ENCODE data around the gene LMF1.

Gene LMF1

DNA sequence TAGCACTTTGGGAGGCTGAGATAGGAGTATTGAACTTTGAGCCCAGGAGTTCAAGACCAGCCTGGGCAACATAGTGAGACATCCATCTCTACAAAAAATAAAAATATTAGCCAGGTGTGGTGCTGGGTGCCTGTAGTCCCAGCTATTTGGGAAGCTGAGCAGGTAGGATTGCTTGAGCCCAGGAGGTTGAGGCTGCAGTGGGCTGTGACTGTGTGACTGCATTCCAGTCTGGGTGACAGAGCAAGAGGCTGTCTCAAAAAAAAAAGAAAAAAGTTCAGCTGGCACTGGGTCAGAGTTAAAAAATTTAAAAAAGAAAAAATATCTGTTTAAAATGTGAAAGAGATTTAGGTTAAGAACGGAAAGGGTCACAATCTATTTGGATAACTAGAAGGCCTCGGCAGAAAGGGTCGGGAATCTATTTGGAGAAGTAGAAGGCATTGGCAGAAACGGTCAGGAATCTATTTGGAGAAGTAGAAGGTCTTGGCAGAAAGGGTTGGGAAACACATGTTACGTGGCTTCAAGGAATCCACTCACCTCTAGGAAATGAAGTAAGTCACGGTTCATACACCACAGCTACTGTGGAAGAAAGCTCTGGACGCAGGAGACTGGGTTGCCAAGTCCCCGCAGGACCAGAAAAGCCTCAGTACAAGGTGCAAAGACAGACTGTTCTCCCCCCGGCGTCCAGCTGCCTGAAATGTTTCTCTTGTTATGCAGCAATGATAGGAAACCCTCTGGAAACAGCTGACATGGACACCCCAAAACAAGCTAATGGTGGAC, 25.3 kb downstream of the LMF1 start:
- DNase-seq, result no peak

DNA sequence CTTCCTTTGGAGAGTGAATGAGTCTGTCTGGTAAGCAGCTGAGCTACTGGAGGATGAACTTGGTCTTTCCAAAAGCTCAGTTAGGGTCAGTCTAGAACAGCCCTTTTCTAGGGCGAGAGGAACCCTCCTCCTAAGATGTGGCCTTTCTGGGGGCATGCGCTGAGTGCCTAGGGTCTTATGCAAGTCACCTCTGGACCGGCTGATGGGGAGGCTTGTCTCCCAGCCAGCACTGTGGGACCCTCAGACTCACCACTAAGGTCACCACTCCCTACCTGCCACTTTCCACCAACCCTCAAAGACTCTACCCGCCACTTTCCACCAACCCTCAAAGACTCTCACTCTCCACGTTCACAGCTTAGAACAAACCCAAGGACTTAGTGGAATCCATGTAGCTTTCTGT, 26.8 kb downstream of the LMF1 start:
- DNase-seq, result no peak

DNA sequence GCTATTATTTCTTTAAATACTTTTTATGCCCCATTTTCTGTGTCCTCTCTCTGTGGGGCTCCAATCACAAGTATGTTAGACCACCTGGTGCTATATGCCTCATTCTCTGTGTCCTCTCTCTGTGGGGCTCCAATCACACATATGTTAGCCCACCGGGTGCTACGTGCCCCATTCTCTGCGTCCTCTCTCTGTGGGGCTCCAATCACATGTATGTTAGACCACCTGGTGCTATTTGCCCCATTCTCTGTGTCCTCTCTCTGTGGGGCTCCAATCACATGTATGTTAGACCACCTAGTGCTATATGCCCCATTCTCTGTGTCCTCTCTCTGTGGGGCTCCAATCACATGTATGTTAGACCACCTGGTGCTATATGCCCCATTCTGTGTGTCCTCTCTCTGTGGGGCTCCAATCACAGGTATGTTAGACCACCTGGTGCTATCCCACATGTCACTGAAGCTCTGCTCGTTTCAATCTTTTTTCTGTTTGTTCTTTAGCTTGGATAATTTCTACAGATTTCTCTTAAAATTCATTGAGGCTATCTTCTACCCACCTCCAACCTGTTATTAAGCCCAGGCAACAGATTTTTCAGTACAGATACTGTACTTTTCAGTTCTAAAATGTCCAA, 28.2 kb downstream of the LMF1 start:
- no peak for DNase-seq

DNA sequence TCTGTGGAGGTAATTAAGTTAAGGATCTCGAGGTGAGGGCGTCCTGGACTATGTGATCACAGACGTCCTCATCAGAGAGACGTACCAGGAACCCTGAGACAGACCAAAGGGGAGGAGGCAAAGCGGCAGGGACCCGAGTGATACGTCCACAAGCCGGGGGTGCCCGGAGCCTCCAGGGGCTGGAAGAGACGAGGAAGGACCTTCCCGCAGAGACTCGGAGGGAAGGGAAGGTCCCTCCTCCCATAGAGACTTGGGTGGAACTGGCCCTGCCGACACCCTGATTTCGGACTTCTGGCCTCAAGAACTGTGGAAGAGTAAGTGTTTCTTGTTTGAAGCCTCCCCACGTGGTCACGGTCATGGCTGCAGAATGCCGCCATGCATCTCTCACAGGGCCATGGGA, 30.8 kb downstream of the LMF1 start:
- DNase-seq, result no peak

DNA sequence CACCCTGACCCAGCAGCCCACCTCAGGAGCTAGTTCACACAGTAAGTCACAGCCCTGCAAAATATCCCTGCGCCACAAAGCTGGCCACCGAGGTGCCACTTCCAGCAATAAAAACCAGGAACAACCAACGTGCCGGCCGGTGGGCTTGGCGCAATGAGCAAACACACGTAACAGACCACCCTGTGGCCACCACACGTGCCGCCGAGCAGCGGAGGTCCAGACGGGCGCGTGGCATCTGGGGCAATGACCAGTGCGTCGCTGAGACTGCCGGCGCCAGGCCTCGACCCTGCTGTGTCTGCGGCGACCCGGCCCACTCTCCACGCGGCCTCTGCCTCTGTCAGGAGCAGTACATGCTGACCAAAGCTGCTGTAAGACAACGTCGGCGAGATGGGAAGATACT, 31.5 kb downstream of the LMF1 start:
- no peak for DNase-seq

DNA sequence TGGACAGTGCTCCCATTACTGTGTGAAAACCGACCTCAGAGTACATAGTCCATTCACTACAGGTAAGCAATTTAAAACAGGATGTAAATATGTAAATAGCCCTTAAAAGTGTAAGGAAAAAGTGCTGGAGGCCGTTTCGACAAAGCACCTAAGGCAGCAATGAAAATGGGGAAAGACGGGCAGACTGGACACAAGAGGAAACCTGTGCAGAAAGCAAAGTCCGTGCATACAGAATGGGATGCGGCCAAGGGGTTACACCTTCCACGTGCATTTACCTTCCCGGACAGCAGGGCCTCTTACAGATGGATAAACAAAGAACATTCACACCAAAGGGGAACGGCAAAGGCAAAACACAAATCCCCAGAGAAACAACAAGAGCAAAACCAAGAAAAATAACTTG, 32.0 kb downstream of the LMF1 start:
- DNase-seq, result no peak

DNA sequence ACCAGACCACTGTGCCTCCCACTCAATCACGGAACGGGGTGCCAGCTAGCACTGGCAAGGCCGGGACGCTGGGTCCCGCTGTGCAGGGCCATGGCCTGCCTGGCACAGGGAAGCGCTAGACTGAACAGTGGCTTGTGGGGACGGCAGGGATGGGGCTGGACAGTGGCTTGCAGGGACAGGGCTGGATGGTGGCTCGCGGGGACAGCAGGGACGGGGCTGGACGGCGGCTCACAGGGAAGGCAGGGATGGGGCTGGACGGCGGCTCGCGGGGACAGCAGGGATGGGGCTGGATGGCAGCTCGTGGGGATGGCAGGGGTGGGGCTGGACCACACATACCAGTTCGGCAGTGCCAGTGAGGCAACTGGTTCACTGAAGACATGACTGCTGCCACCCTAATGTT, 32.6 kb downstream of the LMF1 start:
- DNase-seq, result no peak

DNA sequence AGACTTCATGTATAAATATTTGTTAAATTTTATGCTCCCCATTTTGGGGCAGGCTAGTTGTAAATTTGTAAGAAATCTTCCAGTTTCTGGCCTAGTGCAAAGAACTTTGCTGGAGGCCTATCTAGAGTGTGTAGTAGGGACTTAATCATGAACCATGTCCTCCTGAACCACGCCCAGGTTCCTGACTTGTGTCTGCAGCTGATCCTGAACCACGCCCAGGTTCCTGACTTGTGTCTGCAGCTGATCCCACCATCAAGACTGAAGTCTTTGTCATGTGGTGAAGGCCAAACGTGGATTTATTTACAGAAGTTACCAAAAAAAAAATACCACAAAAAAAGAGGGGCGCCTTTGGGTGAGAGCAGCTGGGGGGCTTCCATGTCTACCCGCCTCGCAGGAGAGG, 33.1 kb downstream of the LMF1 start:
- no peak for DNase-seq

DNA sequence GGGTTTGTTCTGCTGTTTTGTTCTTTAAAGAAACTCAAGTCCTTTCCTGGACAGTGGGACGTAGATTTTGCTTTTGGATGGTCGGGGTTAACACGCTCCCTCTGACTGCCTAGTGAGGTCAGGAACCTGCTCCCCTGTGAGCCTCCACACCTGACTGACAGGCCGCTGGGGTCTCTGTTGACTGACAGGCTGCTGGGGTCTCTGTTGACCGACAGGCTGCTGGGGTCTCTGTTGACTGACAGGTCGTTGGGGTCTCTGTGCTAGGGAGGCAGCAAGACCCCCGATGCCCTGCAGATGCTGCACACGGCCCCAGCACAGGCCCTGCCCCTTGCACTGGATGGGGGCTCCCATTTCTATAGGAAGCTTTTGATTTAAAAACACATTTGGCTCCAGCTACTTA, 33.5 kb downstream of the LMF1 start:
- no peak for DNase-seq

DNA sequence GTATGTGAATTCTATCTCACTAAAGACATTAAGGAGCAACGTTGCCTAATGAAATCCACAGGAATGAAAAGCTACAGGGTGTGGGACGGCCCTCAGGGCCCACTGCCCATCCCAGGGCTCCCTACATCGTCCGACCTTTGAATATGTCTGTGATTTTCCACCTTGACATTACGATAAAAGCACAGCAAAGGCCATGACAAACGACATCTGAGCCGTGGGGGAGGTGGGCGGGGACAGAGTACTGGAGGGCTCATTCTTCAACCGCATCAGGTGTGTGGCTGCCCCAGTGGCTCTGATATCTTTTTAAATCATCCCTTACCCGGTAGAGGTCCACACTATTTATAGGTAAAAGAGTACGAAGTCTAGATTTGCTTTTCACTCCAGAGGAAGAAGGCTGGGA, 35.1 kb downstream of the LMF1 start:
- no peak for DNase-seq

DNA sequence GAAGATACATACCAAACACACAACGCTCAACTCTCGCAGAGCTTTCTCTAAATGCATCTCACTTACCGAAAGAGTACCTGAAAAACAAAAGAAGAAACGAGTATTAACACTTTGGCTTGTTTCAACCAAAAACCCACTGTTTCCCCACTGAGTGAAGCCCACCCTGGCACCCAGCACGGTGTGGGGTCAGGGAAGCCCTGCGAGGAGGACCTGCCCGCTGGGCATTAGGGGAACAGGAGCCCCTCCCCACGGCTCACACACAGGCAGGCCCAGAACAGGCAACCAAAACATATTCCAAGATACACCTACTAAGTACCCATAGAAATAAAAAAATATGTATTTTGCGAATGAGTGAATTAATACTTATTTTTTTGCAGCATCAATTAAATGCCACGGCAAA, 36.6 kb downstream of the LMF1 start:
- no peak for DNase-seq

DNA sequence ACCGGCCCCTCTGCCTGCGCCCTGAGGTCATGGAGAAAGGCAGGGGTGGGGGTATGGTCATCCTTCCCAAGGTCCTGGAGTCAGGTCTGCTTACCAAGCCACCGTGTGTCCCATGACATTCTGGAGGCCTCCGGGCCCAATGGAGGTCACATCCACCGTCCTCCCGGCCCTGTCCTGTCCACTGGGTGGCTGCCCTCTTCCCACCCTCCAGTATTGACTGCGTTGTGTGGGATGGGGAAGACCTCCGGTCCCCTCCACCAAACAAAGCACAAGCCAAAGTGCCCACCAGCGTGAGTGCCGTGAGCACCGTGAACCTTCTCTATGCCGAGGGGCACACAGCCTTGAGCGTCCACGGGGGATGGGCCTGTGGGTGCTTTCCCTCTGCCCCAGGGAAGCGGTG, 37.2 kb downstream of the LMF1 start:
- no peak for DNase-seq

DNA sequence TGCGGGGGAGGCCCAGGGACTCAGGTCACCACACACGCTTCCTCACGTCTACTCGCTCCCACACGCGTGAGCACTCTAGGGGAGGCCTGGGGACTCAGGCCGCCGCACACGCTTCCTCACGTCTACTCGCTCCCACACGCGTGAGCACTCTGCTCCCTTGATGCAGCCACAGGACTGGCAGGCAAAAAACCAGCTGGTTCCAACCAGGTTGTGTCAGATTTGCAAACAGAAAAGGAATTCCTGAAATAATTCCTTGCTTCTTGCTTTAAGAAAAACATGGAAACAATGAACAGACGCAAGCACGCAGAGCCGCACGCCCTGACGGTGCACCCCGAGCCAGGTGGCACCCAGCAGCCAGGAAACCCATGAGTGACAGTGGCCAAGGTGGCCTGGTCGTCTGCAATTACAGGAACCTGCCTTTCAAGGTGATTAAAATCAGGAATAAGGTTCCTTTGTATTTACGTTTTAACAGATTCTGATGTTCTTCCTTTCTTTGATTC, 37.9 kb downstream of the LMF1 start:
- DNase-seq, result no peak

DNA sequence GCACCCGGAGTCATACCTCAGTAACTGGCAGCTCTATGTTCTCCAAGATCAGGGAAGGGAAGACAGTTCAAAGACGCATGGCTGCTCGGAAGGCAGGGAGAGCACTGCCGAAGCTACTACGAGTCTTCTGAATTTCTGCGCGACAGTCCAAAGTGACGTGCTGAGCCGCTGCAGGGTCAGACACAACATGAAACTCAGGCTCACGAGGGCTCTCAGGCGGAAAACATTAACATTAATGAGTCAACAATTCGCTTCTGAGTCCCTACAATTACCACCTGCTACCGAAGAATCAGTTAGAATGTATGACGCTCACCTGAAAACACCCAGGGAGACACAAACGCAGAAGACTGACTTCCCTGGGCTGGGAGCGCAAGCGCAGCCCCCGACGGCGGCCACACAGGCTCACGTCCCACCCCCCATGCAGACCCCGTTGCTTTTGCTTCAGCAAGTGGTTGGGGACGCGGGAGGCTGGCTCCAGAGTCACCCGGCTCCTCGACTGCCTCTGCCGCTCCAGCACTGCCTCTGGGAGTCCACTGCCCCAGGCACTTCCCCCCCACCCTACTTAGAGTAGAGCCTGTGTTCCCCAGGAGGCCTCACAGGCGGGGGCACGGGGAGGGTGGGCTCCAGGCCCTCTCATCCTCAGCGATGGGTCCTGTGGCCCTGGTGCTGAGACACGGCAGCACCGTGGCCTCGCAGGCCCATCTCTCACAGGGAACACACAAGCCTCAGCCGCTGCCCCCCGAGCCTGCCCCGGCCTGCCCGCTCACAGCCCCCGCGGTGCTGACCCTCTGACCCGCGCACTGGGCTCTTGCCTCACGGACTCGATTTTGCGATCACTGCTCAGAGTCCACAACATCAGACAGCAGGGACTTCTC, 38.9 kb downstream of the LMF1 start:
- DNase-seq, result peak; percentile 29

DNA sequence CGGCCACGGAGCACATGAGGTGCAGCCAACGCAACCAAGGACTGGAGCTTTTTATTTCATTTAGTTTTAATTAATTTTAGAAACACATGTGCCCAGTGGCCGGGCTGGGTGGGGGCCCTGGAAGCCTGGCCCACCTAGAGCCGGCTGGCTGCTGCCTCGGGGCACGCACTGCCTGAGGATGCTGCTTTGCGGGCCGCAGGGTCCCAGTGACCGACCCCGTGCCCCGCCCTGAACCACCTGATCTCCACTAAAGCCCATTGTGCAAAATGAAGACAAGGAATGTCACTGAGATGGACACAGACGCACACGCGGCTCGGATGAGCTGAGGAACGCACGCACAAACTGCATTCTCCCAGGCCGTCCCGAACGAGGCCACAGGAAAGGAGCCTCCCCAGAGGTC, 39.6 kb downstream of the LMF1 start:
- DNase-seq, result no peak

DNA sequence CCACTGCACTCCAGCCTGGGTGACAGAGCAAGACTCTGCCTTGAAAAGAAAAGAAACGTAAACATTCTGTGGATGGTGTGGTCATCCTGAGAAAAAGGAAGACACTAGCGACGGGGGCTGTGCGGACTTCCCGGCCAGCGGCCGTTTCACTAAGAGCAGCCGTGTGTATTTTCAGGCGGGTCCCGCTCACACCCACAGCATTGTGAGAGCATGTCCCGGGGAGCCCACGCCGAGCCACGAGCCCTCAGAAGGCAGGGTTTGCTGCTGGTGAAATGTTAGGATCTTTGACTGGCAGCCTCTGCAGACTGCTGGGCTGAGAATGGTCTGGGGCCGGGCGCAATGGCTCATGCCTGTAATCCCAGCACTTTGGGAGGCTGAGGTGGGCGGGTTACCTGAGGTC, 40.3 kb downstream of the LMF1 start:
- DNase-seq, result no peak

DNA sequence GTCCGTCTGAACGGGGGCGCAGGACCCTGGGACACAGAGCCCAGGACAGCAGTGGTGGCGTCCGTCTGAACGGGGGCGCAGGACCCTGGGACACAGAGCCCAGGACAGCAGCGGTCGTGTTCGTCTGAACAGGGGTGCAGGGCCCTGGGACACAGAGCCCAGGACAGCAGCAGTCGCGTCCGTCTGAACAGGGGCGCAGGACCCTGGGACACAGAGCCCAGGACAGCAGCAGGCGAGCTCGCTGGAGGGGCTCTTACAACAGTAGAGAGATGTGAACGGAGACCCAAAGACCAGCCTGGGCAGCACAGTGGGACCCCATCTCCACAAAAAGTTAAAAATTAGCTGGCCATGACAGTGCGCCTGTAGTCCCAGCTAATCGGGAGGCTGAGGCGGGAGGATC, 40.7 kb downstream of the LMF1 start:
- no peak for DNase-seq

DNA sequence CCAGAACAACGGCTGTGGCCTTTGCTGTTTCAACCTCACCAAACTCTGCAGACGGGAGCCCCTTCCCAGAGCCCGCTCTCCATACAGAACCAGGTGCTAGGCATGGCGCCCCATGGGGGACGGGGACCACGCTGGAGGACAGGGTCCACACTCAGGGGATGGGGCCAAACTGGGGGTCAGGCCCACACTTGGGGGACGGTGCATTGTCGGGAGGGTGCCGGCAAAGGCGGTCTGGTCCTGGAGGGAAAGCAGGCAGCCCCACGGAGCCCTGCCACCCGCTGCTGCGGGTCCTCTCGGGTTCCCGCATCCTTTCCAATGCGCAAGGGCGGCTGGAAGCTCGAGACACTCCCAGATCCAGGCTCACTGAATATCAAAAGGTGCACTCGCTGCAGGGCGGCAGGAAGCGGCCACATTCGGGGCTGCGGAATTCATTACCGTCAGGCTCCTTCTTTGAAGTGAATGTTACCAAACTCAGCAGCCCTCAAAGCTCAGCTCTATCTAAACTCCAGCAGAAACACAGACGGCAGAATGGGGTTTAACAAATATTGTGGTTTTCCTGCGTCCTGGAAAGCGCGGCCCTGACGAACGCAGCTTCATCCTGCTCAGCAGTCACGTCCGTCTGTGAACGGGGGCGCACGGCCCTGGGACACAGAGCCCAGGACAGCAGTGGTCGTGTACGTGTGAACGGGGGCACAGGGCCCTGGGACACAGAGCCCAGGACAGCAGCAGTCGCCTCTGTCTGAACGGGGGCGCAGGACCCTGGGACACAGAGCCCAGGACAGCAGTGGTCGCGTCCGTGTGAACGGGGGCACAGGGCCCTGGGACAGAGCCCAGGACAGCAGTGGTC, 41.3 kb downstream of the LMF1 start:
- no peak for DNase-seq

DNA sequence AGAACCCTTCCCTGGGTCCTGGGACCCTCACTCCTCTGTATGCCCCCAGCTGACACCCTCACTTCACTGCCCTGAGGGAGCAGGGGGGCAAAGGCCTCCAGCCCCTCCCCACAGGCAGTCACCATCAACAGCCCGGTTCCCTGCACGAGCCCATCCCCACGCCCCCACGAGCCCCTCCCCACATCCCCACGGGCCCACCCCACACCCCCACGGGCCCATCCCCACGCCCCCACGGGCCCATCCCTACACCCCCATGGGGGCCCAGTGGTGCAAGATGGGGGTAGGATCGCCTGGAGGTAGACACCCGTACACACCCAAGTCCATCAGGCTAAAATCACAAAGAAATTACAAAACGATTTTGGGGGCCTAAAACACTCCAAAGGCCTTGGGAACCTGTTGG, 42.3 kb downstream of the LMF1 start:
- no peak for DNase-seq

DNA sequence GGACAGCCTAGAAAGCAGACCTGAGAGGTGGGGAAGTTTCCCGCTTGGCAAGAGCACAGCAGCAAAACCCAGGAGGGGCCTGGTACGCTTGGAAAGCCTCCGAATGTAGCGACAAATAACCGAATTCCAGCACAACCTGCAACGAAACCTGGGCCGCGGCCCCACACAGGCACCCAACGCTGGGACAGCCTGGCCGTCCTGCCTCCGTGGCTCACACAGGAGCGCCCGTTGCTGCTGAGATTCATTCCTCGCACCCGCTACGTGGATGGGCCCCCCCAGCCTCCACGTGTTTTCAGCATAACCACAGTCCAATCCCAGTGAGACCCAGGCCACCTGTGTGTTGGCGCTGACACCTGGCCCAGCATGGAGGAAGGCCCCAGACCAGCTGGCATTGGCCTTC, 42.9 kb downstream of the LMF1 start:
- no peak for DNase-seq

DNA sequence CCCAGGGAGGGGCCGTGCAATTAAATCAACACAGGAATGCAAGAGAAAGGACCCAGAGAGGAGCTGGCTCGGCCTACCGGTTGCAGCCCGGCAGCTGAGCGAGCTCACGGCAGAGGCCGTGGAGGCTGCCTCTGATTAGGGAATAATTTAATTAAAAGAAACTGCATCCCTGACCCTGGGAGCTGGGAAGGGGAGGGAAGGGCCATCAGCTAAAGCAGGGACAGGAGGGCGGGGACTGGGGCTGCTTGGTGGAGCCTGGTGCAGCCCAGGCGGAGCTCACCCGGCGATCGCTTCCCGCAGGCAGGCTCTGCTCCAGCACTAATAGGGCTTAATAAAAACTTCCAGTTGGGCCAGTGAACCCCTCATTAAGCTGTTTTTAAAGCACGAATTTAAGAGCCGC, 43.4 kb downstream of the LMF1 start:
- DNase-seq, result no peak

DNA sequence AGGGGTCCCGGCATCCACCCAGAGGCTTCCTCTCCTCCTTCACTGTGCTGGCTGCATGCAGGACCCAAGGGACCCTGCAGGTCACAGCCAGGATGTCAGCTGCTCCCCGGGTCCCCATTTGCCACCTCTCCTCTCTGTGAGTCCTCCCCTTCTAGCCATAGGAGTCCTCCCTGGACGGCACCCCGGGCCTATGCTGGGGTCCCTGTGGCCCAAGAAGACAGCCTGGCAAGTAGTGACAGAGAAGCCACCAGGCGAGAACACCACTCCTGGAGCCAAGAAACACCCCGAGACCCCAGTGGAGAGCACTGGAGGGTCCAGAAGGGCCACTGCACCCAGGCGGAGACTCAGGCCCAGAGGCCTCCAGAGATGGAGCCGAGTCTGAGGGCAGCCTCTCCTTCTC, 44.1 kb downstream of the LMF1 start:
- no peak for DNase-seq

DNA sequence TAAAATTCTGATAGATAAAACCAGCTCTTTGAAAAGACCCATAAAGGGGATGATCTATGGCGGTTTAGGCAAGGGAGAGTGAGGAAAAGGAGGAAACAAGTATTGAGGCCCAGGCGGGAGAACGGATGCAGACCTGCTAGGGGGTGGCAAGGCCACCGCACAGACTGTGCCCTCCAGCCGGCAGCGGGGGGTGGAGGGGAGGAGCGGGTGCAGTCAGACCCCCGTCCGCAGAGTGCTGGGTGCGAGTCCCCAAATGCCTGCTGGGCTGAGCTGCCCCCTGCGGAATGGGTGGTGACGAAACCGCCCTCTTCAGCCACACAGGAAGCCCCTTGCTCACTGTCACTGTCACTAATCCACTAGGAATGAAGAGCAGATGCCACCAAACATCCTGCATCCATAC, 46.0 kb downstream of the LMF1 start:
- no peak for DNase-seq
